PFSK-1 (cell line): ENCODE measurements around the gene PPP1R3E.

Source experiments
- POLR2AphosphoS5 ChIP-seq: IDR thresholded peaks from 2 replicates; pipeline ENCODE4 v1.6.1; 2012; ENCODE audit warnings: low read depth, mild to moderate bottlenecking, control low read depth, low read length, moderate library complexity
- SIN3A ChIP-seq: IDR thresholded peaks from 2 replicates; pipeline ENCODE4 v1.6.1; 2012; ENCODE audit warnings: mild to moderate bottlenecking, low read length, moderate library complexity, borderline replicate concordance; ENCODE audit not compliant: insufficient read depth
- TAF1 ChIP-seq: IDR thresholded peaks from 2 replicates; pipeline ENCODE4 v1.6.1; 2012; ENCODE audit warnings: low read length, control low read depth, borderline replicate concordance; ENCODE audit not compliant: insufficient read depth

- no peak for TF ChIP-seq TAF1
- TF ChIP-seq POLR2AphosphoS5, result no peak
- no peak for TF ChIP-seq SIN3A
Measured at GRCh38 chr14:23269193-23269592, 33.5 kb downstream of the PPP1R3E start.
